Thyroid gland (tissue), 4 donors: ENCODE measurements around the gene CASP9. TPM values are rescaled to one million over a fixed set of nuclear protein-coding genes. Genes with fewer than 3 reads are reported as not detected.

ENCODE experiments used
- DNase-seq, 2 donors: peaks; one replicate each; pipeline ENCODE4 v3.0.0-alpha.2; 2019
- H3K27ac ChIP-seq, 3 donors: fragments of 200-600 bp; sonication (generic); 1 replicate in 2 of 3; 2 replicates in 1 of 3; pipeline ENCODE4 v1.5.1; 2016 to 2019; ENCODE audit warnings: mild to moderate bottlenecking in 1 of 3, moderate library complexity in 1 of 3
- H3K27me3 ChIP-seq: fragments of 200-600 bp; sonication (generic); one replicate; pipeline ENCODE4 v1.5.1; 2019
- H3K36me3 ChIP-seq, 2 donors: fragments of 200-600 bp; sonication (generic); one replicate each; pipeline ENCODE4 v1.5.1; 2016 to 2019
- H3K4me1 ChIP-seq, 2 donors: fragments of 200-600 bp; sonication (generic); one replicate each; pipeline ENCODE4 v1.5.1; 2017 to 2019
- H3K4me3 ChIP-seq, 3 donors: fragments of 200-600 bp; sonication (generic); replicated peaks in 1 of 3; 1 replicate in 2 of 3; 2 replicates in 1 of 3; pipeline ENCODE4 v1.5.1; 2016; ENCODE audit warnings: mild to moderate bottlenecking in 1 of 3
- H3K9me3 ChIP-seq: fragments of 200-600 bp; sonication (generic); one replicate; pipeline ENCODE4 v1.5.1; 2017
- CTCF ChIP-seq, 6 experiments: fragments of 200-600 bp in 3 of 6; fragments of 450-650 bp in 3 of 6; sonication (generic) in 3 of 6; IDR thresholded peaks; one replicate each; pipeline ENCODE4 v1.5.1; 2016 to 2019; ENCODE audit warnings: antibody characterized with exemption in 6 of 6, mild to moderate bottlenecking in 2 of 6, inconsistent platforms in 1 of 6, moderate library complexity in 1 of 6
- POLR2A ChIP-seq, 2 donors: fragments of 450-650 bp; IDR thresholded peaks; one replicate each; pipeline ENCODE4 v1.6.1; 2017; ENCODE audit warnings: antibody characterized with exemption in 2 of 2, mild to moderate bottlenecking in 2 of 2, moderate library complexity in 1 of 2
- WGBS, 2 donors: methylation state at CpG; one replicate each; pipeline ENCODE4 v1.1.5; 2017; 5-methylcytosine and 5-hydroxymethylcytosine counted together
- intact Hi-C: fragments of 100-400 bp; cut with DNase I; formaldehyde crosslinking; loops from one replicate; pipeline ENCODE4 v1.15.1; 2023
- total RNA-seq, 4 donors: library from RNA; depleted of rRNA; stranded (reverse); fragments of >200 nt; gene quantifications; one replicate each; pipeline ENCODE4 v1.2.3, GENCODE V29; 2016

Gene CASP9
- total RNA-seq, 4 donors from 2014 or later = 16.9 to 29.8 (median 20.6) TPM

- no peak overlapping the region for H3K27ac ChIP-seq
- no peaks in the 10 kb centered on the region for H3K9me3 ChIP-seq
- peaks cover 0 to 5% of the 10 kb centered on the region in 2 donors for H3K36me3 ChIP-seq
- no peaks in the 10 kb centered on the region for H3K27me3 ChIP-seq
- no peak overlapping the region for H3K4me3 ChIP-seq
- TF ChIP-seq CTCF (IDR thresholded peaks at IDR 0.05) (no peak), POLR2A (IDR thresholded peaks at IDR 0.05) (no peak)
- WGBS, 2 donors = 96 to 97% methylated on average over 3 of the region's 3 CpGs
- peaks cover 0 to 14% of the 10 kb centered on the region in 2 donors for H3K4me1 ChIP-seq
- DNase-seq = no peak
- intact Hi-C loops = no loop called here
Observed at GRCh38 chr1:15513919-15514318, 10.1 kb downstream of the CASP9 start.

DNA sequence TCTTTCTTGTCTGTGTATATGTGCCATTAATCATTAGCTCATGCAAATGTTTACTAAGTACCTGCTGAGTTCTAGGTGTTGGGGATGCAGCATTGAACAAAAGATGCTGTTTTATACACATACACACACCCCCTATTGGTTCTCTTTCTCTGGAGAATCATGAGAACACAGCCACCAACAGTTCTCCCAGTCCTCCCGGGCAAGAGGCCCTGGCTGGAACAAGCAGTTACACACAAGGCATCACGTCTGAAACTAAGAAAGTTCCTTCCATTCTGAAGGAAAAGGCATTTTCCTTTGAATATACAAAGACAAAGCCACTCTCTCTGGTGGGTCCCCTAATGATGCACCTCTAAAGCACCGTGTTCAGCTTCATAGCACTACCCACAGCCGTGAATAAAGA is 10.8 kb downstream of the CASP9 start:
- no peak overlapping the region for H3K4me3 ChIP-seq
- TF ChIP-seq CTCF (IDR thresholded peaks at IDR 0.05) (no peak), POLR2A (IDR thresholded peaks at IDR 0.05) (no peak)
- H3K27ac ChIP-seq = no peak overlapping the region
- 88 to 93% methylated on average over 4 of the region's 4 CpGs for WGBS, 2 donors
- H3K4me1 ChIP-seq = peaks cover 0 to 14% of the 10 kb centered on the region in 2 donors
- no peaks in the 10 kb centered on the region for H3K27me3 ChIP-seq
- peaks cover 0 to 5% of the 10 kb centered on the region in 2 donors for H3K36me3 ChIP-seq
- no peak for DNase-seq
- H3K9me3 ChIP-seq = no peaks in the 10 kb centered on the region
- intact Hi-C loops = no loop called here

- H3K27ac ChIP-seq = no peak overlapping the region
- TF ChIP-seq CTCF (IDR thresholded peaks at IDR 0.05) (no peak), POLR2A (IDR thresholded peaks at IDR 0.05) (no peak)
- H3K36me3 ChIP-seq = no peaks in the 10 kb centered on the region
- no peaks in the 10 kb centered on the region for H3K9me3 ChIP-seq
- intact Hi-C loops = no loop called here
- H3K27me3 ChIP-seq = no peaks in the 10 kb centered on the region
- no peak overlapping the region for H3K4me3 ChIP-seq
- WGBS, 2 donors = 79 to 87% methylated on average over 8 of the region's 8 CpGs
- peaks cover 0 to 11% of the 10 kb centered on the region in 2 donors for H3K4me1 ChIP-seq
- DNase-seq = no peak
Observed at GRCh38 chr1:15510611-15511405, 13.2 kb downstream of the CASP9 start.

DNA sequence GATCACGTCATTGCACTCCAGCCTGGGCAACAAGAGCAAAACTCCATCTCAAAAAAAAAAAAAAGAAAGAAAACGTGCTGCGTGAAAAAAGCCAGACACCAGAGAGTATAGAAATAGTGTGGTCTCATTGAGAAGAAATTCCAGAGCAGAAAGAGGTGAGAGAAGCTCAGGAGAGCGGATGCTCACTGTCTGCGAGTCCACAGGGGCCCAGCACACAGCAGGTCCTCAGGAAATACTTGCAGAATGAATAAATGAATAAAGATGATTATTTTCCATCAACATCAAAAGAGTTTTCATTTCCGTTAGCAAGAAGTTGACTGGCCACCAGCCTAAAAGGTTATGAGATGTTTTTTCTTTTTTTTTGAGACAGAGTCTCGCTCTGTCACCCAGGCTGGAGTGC is 14.4 kb downstream of the CASP9 start:
- peaks cover 0 to 11% of the 10 kb centered on the region in 2 donors for H3K4me1 ChIP-seq
- TF ChIP-seq CTCF (IDR thresholded peaks at IDR 0.05) = no peak
- TF ChIP-seq POLR2A (IDR thresholded peaks at IDR 0.05) = no peak
- no peak for DNase-seq
- no peaks in the 10 kb centered on the region for H3K27me3 ChIP-seq
- no peaks in the 10 kb centered on the region for H3K9me3 ChIP-seq
- H3K4me3 ChIP-seq = no peak overlapping the region
- H3K36me3 ChIP-seq = peaks cover 2 to 8% of the 10 kb centered on the region in 2 donors
- intact Hi-C loops = no loop called here
- 88 to 89% methylated on average over 7 of the region's 7 CpGs for WGBS, 2 donors
- H3K27ac ChIP-seq = no peak overlapping the region

DNA sequence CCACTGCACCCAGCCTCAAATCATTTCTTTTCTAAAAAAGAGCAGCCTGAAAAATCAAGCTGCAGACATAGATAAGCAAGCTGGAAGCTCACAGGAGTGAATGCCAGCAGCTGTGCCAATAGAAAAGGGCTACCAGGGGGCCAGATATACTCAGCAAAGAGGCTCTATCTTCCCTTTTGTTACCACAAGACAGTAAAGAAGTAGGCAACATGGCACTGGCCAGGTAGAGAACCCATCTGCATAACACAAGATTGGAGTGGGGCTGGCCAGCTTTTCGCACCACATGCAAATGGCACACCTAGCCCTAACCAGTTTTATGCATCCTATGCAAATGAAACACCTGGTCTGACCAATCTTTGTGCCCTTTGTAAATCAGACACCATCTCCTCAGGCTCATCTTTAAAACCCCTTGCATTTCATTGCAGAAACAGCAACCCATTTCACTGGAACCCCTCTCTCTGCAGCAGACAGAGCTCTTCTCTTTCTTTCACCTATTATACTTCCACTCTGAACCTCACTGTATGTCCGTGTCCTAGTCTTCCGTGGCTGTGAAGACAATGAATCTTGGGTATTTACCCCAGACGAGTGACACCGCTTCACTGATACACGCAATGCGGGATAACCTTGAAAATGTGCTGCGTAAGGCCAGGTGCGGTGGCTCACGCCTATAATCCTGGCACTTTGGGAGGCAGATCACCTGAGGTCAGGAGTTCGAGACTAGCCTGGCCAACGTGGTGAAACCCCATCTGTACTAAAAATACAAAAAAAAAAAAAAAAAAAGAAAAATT is 15.1 kb downstream of the CASP9 start:
- Histone ChIP-seq H3K4me3 (no peak overlapping the region), H3K36me3 (peaks cover 8 to 15% of the 10 kb centered on the region in 2 donors), H3K4me1 (peaks cover 0 to 11% of the 10 kb centered on the region in 2 donors), H3K9me3 (no peaks in the 10 kb centered on the region), H3K27ac (no peak overlapping the region), H3K27me3 (no peaks in the 10 kb centered on the region)
- intact Hi-C loops = no loop called here
- WGBS, 2 donors = 93 to 94% methylated on average over 12 of the region's 12 CpGs
- TF ChIP-seq POLR2A (IDR thresholded peaks at IDR 0.05) = no peak
- no peak for TF ChIP-seq CTCF (IDR thresholded peaks at IDR 0.05)
- DNase-seq = no peak
